Neural crest cell (in vitro differentiated cells): ENCODE data around the gene TDRD9. TPM values are rescaled to one million over a fixed set of nuclear protein-coding genes. Genes with fewer than 3 reads are reported as not detected.

Experiments
- DNase-seq: peaks from one replicate; pipeline ENCODE4 v3.0.0; 2021; ENCODE audit warnings: low read depth, mixed read lengths, low spot score
- H3K27ac Mint-ChIP-seq: one replicate; pipeline ENCODE4 v1.8.0; 2021; ENCODE audit warnings: mild to moderate bottlenecking, mixed read lengths; ENCODE audit not compliant: unreplicated experiment
- H3K27me3 Mint-ChIP-seq: 2 replicates; pipeline ENCODE4 v1.8.0; 2021; ENCODE audit warnings: low read depth, mild to moderate bottlenecking, mixed read lengths
- H3K36me3 Mint-ChIP-seq: 2 replicates; pipeline ENCODE4 v1.8.0; 2021; ENCODE audit warnings: low read depth, mild to moderate bottlenecking, mixed read lengths
- H3K4me1 Mint-ChIP-seq: 2 replicates; pipeline ENCODE4 v1.8.0; 2021; ENCODE audit warnings: mixed read lengths
- H3K4me3 Mint-ChIP-seq: one replicate; pipeline ENCODE4 v1.8.0; 2021; ENCODE audit warnings: mild to moderate bottlenecking, mixed read lengths
- H3K9me3 Mint-ChIP-seq: 2 replicates; pipeline ENCODE4 v1.8.0; 2021; ENCODE audit warnings: mixed read lengths
- total RNA-seq: library from RNA; stranded (reverse); gene quantifications from 2 replicates; pipeline ENCODE4 v1.2.1, GENCODE V29; 2021
- TF ChIP-seq, protein P1 (sequence below): fragments of 200-600 bp; sonication (generic); conservative IDR thresholded peaks from 2 replicates; pipeline ENCODE4 v1.5.0; 2021; ENCODE audit warnings: antibody characterized with exemption, mild to moderate bottlenecking

The TDRD9 gene
- total RNA-seq, 1 donor from 2014 or later = not detected

DNA sequence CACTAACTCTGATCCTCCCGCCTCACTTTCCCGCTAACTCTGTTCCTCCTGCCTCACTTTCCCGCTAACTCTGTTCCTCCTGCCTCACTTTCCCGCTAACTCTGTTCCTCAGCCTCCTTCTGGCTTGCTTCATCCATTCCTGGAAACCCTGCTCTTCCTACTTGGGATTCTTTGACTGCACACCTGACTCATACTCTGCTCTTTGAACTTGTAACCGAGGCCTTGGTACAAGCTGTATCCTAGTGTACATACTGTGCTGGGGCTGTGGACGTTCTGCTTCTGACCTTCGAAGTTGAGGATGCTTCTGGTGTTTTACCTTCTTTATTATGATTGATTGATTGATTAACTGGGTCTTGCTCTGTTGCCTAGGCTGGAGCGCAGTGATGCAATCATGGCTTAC, 77.2 kb downstream of the TDRD9 start:
- H3K9me3 Mint-ChIP-seq = no peaks in the 10 kb centered on the region
- H3K4me1 Mint-ChIP-seq = no peaks in the 10 kb centered on the region
- peaks cover 15% of the 10 kb centered on the region for H3K27me3 Mint-ChIP-seq
- TF ChIP-seq, protein P1, sequence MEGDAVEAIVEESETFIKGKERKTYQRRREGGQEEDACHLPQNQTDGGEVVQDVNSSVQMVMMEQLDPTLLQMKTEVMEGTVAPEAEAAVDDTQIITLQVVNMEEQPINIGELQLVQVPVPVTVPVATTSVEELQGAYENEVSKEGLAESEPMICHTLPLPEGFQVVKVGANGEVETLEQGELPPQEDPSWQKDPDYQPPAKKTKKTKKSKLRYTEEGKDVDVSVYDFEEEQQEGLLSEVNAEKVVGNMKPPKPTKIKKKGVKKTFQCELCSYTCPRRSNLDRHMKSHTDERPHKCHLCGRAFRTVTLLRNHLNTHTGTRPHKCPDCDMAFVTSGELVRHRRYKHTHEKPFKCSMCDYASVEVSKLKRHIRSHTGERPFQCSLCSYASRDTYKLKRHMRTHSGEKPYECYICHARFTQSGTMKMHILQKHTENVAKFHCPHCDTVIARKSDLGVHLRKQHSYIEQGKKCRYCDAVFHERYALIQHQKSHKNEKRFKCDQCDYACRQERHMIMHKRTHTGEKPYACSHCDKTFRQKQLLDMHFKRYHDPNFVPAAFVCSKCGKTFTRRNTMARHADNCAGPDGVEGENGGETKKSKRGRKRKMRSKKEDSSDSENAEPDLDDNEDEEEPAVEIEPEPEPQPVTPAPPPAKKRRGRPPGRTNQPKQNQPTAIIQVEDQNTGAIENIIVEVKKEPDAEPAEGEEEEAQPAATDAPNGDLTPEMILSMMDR = no peak
- DNase-seq = no peak
- no peak overlapping the region for H3K27ac Mint-ChIP-seq
- H3K4me3 Mint-ChIP-seq = no peak overlapping the region
- no peaks in the 10 kb centered on the region for H3K36me3 Mint-ChIP-seq

DNA sequence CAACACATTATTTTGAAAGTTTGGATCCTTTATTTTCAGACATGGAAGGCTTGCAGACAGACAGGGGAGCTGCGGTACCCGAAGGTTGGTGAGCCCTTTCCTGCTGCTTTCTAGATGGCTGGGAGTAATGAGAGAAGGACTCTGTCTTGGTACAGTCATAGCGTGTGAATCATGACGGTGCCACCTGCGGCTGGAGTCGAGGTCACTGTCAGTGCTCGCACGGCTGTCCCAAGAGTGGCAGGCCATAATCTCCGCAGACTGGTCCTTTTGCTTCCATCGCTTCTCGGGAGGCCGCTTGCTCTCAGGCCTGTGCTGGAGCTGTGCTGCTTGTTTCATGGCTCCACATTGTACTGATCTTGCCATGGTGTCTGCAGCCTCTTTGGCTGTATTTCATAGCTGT, 78.9 kb downstream of the TDRD9 start:
- TF ChIP-seq, protein P1 = no peak
- DNase-seq = no peak
- Mint-ChIP-seq H3K27me3 (peaks cover 8% of the 10 kb centered on the region), H3K27ac (no peak overlapping the region), H3K36me3 (no peaks in the 10 kb centered on the region), H3K4me1 (no peaks in the 10 kb centered on the region), H3K9me3 (no peaks in the 10 kb centered on the region), H3K4me3 (no peak overlapping the region)

DNA sequence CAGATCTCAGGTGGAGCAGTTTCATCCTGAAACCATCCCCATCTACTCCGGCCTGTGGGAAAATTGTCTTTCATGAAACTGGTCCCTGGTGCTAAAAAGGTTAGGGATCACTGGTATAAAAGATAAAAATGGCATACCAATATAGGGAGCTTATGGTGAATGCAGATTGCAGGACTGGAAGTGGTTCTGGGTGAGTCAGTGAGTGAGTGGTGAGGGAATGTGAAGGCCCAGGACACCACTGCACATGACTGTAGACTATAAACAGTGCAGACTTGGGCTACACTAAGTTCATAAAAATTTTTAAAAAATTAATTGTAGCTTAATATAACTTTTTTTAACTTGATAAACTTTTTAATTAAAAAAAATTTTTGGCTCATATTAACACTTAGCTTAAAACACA, 81.0 kb downstream of the TDRD9 start:
- Mint-ChIP-seq H3K9me3 (no peaks in the 10 kb centered on the region), H3K27me3 (peaks cover 3% of the 10 kb centered on the region), H3K36me3 (no peaks in the 10 kb centered on the region), H3K4me3 (no peak overlapping the region), H3K4me1 (no peaks in the 10 kb centered on the region), H3K27ac (no peak overlapping the region)
- TF ChIP-seq, protein P1 = no peak
- DNase-seq = no peak

DNA sequence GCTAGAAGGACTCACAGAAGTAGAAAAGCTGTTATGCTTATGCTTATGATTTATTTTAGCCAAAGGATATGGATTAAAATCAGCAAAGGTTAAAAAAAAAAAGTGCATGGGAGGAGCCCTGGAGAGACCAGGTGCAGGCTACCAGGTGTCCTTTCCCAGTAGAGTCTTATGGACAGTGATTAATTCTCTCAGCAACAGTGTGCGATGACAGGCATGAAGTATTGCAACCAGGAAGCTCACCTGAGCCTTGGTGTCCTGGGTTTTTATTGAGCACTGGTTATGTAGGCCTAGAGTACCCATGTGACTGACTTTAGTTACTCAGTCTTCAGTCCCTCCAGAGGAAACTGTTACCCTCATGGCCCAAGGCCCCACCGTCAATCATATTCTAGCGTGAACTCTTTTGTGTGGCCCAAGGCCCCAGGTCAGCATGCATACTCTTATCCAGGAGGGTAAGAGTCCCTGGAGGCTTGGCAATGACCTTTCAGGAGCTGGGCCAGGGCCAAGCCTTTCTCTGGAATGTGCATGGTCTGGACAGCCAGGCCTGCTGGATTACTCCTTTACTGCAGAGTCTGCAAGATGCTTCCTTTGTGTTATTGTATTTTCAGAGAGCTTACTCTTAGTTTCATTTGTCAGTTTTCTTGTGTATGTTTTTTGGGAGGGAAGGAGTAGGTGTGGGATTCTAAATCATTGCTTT, 83.7 kb downstream of the TDRD9 start:
- Mint-ChIP-seq H3K36me3 (no peaks in the 10 kb centered on the region), H3K27ac (no peak overlapping the region), H3K4me3 (no peak overlapping the region), H3K9me3 (no peaks in the 10 kb centered on the region), H3K27me3 (peaks cover 6% of the 10 kb centered on the region), H3K4me1 (no peaks in the 10 kb centered on the region)
- TF ChIP-seq, protein P1 = no peak
- DNase-seq = no peak

DNA sequence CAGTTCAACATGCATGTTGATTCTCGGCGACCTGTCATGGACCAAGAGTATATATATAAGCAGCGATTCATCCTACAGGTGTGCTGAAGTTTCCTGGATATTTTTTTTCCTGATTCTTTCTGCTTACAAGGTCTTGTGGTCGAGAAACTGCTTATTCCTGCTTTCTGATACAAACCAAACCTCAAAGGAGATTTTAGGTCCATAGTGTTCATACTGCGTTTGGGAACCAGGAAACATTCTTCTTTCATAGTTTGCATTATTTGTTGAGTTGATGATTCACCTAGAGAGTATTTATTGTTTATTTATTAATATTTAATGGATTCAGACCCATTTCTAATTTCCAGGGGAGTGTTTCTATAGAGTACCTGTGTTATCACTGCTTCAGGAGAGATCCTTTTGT, 86.5 kb downstream of the TDRD9 start:
- Mint-ChIP-seq H3K27ac (no peak overlapping the region), H3K4me1 (no peaks in the 10 kb centered on the region), H3K36me3 (no peaks in the 10 kb centered on the region), H3K4me3 (no peak overlapping the region), H3K9me3 (no peaks in the 10 kb centered on the region), H3K27me3 (peaks cover 12% of the 10 kb centered on the region)
- TF ChIP-seq, protein P1 = no peak
- DNase-seq = no peak
